Stimulated activated CD8-positive, alpha-beta memory T cell treated with anti-CD3 and anti-CD28 coated beads, Interleukin-7, amount 100 ng/mL, for 1 hour (primary cell): ENCODE data around the gene ZNF468.
"Not testable (repeated sequence)": the region's sequence is repeated elsewhere in the genome, so short reads cannot be mapped to it uniquely, and the experiment has no call there.

Source experiments
- DNase-seq, 2 donors: peaks; one replicate each; pipeline ENCODE4 v3.0.0-alpha.2; 2020; ENCODE audit warnings: low read depth in 2 of 2

The ZNF468 gene

DNA sequence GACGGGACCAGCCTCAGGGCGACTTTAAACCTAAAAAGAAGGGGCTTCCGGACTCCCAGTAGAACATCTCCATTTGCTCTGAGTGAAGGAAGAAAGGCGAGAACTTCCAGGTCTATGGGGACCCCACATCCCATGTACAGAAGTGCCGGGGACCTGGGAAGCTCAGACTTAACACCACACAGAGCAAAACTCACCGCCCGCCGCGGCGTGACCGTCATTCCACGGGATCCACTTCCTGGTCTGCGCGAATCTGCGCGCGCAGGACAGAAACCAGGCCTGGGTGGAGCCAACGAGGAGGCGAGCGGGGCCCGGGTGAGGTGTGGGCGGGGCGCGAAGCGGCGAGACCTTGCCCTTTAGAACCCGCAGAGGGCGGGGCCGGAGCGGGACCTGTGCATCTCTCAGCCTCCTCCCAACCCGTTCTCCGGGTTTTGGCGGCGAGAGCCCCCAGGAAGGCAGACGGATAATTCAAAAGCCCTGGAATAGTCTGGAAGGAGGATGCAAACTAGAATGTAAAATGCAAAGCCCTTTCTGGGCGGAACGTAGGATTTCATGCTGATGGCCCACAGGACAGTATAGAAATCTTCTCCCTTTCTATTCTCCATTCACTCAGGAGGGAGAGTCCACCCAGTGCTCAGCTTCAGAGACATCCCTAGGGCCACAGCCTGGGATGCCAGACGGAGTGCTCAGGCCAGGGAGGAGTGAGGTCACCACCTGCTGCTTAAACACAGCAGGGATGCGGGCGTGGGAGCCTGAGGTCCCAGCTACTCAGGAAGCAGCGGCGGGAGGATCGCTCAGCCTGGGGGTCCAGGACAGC lies at the start of gene ZNF468:
Gene ZNF468, minus strand, starts transcription at position 242 of the 814 bp plus-strand sequence. CDS start 3,347 bp downstream, outside the sequence.
- DNase-seq = peak; percentile 37 to 60

DNA sequence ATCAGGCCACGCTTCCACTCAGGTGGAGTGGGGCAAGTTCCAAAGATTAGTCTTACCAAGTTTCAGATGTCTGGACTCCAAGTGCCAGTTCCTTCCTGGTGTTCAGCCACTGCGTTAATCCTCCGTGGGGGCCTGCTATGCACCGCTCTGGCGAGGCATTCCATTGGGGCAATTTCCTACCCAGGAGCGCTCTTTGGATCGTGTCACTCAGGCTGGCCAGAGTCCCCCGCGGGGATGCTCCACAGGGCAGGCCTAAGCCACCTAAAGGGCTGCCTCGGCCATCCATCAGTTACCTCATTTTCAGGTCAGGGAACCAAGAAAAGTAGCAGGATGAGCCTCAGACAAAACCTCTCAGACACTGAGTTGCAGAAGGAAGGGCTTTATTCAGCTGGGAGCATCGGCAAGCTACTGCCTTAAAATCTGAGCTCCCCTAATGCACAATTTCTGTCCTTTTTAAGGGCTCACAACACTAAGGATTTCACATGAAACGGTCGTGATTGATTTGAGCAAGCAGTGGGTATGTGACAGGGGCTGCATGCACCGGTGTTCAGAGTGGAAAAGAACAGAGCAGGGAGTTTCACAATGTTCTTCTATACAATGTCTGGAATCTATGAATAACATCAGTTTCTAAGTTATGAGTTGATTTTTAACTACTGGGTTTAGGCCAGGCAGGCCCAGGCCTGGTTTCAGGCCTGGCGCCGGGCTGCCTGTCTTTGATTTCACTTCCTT lies 46.8 kb upstream of the ZNF468 start:
- not testable (repeated sequence) for DNase-seq

- DNase-seq = no peak
Observed at GRCh38 chr19:52901842-52902241, 44.4 kb upstream of the ZNF468 start.

DNA sequence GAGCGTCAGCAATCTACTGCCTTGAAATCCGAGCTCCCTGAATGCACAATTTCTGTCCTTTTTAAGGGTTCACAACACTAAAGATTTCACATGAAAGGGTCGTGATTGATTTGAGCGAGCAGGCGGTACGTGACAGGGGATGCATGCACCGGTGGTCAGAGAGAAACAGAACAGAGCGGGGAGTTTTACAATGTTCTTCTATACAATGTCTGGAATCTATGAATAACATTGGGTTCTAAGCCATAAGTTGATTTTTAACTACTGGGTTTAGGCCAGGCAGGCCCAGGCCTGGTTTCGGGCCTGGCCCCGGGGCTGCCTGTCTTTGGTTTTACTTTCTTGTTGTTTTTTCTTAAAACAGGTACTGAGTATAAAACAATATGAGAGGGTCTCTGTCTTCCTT lies 41.2 kb upstream of the ZNF468 start:
- not testable (repeated sequence) for DNase-seq

DNA sequence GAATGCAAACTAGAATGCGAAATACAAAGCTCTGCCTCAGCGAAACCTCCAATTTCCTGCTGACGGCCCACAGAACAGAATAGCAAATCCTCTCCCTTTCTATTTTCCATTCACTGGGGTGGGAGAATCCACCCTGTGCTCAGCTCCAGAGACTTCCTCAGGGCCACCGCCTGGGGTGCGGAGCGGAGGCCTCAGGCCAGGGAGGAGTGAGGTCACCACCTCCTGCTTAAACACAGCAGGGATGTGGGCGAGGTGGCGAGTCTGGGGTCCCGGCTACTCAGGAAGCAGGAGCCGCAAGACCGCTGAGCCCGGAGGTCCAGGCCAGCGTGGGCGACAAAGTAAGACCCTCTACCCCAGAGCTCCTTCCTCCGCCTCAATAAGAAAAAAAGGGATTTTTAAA lies 40.7 kb upstream of the ZNF468 start:
- DNase-seq = no peak

DNA sequence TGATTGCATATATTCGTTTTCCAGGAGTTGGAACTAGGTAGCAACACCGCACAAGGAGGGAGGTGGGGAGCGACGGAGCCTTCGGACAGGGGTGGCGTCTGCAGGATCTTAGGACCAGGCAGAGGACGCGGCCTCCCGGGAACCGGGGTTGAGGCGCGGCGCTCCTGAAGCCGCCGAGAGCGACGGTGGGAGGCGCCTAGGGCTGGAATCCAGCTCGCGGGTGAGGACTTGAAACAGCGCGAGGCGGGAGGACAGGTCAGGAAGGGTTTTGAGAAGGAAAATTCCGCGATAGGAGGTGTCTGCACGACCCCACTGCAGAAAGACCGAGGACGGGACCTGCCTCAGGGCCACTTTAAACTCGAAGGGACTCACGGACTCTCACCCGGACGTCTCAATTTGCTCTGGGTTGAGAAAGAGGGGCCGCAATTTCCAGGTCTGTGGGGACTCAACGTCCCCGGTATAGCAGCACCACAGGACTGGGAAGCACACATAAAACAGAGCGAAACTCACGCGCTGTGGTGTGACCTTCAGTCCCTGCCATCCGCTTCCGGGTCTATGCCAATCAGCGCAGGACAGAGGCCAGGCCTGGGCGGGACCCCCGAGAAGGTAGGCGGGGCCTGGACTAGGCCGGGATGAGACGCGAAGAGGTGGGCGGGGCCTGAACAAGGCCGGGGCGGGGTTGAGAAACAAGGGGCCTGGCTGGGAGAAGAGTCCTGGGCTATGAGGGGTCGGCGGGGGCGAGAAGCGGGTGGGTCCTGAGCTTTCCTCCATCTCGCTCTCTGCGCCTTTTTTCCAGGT lies 39.9 kb upstream of the ZNF468 start, which contains the start of gene ZNF320:
Gene ZNF320, minus strand, starts transcription at position 498 of the 798 bp plus-strand sequence. CDS start 7,380 bp downstream, outside the sequence.
- DNase-seq = peak; percentile 71 to 87

GRCh38 chr19:52896431-52897137 lies 39.2 kb upstream of the ZNF468 start:
- DNase-seq = no peak

GRCh38 chr19:52891336-52891735 lies 33.9 kb upstream of the ZNF468 start:
- DNase-seq = no peak

DNA sequence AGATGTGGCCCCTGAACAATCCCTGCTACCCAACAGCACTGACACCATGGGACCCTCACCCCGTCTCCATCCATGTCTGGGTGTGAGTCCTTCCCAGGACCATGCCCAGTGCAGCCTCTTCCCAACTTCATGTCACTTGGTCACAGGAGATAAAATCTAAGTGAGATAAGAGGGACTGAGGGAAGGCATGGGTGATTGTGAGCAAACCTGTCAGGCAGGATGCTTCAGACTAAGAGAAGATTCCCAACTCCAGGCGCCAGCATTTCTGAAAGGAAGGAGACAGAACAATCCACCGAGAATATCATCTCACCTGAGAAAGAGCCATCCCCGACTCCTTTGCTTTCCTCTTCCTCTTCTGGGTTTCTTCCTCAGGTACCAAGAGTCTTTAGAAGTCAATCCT lies 32.5 kb upstream of the ZNF468 start:
- no peak for DNase-seq

- no peak for DNase-seq
Observed at GRCh38 chr19:52889076-52889475, 31.7 kb upstream of the ZNF468 start.

DNA sequence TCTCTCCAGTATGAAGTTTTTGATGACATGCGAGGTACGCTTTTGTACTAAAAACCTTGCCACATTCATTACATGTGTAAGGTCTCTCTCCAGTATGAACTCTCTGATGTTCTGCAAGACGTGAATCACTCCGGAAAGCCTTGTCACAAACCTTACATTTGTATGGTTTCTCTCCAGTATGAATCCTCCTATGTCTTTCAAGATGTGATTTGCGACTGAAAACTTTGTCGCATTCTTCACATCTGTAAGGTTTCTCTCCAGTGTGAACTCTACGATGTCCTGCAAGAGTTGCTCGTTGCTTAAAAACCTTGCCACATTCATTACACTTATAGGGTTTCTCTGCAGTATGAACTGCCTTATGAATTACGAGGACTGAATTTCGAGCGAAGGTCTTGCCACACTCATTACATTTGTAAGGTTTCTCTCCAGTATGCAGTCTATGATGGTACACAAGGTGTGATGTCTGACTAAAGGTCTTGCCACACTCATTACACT lies 23.5 kb upstream of the ZNF468 start:
- no peak for DNase-seq

DNA sequence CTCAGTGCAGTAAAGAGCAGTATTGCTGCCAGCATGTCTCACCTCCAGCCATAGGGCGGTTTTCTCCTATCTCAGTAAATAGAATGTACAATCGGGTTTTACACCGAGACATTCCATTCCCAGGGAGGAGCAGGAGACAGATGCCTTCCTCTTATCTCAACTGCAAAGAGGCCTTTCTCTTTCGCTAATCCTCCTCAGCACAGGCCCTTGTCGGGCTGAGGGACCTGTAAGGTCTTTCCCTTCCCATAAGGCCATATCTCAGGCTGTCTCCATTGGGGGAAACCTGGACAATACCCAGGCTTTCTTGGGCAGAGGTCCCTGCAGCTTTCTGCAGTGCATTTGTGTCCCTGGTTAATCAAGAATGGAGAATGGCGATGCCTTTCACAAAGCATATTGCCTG lies 15.6 kb upstream of the ZNF468 start:
- not testable (repeated sequence) for DNase-seq

GRCh38 chr19:52871466-52871865 lies 14.0 kb upstream of the ZNF468 start:
- no peak for DNase-seq

DNA sequence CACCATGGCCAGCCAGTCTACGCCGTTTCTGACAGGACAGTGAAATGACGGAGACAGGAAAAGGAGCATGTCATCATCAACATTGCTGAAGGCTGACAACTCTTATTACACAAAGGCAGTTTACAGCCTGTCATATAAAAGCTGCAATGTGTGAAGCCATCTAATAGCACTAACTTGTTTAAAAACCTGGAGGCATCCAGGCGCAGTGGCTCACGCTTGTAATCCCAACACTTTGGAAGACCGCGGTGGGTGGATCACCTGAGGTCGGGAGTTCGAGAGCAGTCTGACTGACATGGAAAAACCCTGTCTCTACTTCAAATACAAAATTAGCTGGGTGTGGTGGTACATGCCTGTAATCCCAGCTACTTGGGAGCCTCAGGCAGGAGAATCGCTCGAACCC lies 10.6 kb upstream of the ZNF468 start:
- not testable (repeated sequence) for DNase-seq

DNA sequence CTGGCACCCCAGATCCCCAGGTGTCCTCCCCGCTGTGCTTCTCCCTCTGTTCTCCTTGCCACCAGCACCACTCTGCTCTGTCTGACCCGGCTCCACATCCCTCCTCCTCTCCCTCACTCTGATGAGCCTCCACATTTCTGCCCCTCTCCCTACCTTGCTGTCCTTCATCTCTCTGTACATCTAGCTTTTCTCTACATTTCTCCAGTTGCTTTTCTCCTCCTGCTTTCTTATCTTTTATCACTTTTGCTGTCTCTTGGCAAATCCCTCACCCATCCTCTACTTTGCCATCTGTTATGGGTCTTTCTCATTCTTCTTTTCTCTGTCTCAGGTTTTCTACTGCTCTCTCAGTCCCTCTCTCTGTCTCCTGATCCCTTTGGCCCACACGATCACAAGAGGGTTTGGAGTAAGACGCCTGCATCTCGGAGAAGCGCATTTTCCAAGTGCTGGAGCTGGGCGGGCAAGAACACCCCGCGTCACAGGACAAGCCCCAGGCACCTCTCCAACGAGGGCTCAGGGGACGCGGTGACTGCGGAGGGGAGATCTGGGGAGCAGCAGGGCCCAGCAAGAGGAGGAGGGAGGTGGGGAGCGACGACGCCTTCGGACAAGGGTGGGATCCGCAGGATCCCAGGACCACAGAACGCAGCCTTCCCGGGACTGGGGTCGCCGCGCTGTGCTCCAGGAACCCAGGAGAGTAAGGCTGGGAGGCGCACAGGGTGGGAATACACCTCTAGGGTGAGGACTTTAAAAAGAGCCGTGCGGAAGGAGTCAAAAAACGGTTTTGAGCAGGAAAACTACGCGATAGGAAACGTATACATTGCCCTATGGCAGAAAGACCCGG lies 660 bp downstream of the ZNF468 start:
- not testable (repeated sequence) for DNase-seq

DNA sequence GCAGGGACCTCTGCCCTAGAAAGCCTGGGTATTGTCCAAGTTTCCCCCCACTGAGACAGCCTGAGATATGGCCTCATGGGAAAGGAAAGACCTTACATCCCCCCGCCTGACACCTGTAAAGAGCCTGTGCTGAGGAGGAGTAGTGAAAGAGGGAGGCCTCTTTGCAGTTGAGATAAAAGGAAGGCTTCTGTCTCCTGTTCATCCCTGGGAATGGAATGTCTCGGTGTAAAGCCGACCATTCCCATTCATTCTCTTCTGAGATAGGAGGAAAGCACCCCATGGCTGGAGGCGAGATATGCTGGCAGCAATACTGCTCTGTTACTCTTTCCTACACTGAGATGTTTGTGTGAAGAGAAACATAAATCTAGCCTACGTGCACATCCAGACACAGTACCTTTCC lies 10.1 kb downstream of the ZNF468 start:
- not testable (repeated sequence) for DNase-seq

DNA sequence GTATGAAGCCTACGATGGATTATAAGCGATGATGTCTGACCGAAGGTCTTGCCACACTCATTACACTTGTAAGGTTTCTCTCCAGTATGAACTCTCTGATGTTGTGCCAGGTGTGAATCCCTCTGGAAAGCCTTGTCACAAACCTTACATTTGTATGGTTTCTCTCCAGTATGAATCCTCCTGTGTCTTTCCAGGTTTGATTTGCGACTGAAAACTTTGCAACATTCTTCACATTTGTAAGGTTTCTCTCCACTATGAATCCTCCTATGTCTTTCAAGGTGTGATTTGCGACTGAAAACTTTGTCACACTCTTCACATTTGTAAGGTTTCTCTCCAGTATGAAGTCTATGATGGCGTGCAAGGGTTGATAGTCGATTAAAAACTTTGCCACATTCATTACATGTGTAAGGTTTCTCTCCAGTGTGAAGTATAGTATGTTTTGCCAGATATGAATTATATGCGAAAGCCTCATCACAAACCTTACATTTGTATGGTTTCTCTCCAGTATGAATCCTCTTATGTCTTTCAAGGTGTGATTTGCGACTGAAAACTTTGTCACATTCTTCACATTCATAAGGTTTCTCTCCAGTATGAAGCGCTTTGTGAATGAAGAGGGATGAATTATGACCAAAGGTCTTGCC lies 16.5 kb downstream of the ZNF468 start:
- not testable (repeated sequence) for DNase-seq

DNA sequence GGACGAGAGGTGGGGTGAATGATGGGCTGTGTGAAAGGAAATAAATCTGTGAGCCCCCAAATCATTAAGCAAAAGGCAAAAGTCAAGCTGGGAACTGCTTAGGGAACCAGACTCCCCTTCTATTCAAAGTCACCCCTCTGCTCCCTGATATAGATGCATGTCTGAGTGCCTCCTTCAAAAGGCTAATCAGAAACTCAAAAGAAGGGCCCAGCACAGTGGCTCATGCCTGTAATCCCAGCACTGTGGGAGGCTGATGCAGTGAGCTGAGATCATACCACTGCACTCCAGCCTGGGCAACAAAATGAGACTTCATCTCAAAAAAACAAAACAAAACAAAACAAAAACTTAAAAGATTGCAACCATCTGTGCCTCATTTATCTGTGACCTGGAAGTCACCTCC lies 23.1 kb downstream of the ZNF468 start:
- DNase-seq = not testable (repeated sequence)

DNA sequence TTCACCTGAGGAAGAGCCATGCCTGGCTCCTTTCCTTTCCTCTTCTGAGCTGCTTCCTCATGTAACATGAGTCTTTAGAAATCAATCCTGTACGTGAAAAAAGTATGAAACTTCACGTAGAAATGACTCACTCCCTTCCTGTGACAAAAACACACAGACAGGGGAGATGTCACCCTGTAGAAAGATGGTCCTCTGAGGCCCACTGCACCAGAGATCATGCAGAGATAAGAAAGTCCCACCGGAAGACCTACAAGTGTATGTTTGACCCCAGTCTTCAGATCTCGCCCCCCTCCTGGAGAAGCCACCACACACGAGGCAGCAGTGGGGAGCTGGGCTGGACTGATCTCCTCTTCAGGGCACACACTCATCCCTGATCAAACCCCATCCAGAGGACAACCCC lies 23.9 kb downstream of the ZNF468 start:
- not testable (repeated sequence) for DNase-seq

DNA sequence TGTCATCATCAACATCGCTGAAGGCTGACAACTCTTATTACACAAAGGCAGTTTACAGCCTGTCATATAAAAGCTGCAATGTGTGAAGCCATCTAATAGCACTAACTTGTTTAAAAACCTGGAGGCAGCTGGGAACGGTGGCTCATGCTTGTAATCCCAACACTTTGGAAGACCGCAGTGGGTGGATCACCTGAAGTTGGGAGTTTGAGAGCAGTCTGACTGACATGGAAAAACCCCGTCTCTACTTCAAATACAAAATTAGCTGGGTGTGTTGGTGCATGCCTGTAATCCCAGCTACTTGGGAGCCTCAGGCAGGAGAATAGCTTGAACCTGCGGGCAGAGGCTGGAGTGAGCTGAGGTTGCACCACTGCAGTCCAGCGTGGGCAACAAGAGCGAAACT lies 27.6 kb downstream of the ZNF468 start:
- not testable (repeated sequence) for DNase-seq
